ENCODE data around the gene NBPF11. TPM values are rescaled to one million over a fixed set of nuclear protein-coding genes. Genes with fewer than 3 reads are reported as not detected.
"Not testable (repeated sequence)": the region's sequence is repeated elsewhere in the genome, so short reads cannot be mapped to it uniquely, and the experiment has no call there.

The NBPF11 gene
- total and polyA plus RNA-seq, 2 of the 8 experiments (the other 6 are each of a cell fraction or from before 2014, with no cell fraction given) = 8.7 to 9.2 TPM

DNA sequence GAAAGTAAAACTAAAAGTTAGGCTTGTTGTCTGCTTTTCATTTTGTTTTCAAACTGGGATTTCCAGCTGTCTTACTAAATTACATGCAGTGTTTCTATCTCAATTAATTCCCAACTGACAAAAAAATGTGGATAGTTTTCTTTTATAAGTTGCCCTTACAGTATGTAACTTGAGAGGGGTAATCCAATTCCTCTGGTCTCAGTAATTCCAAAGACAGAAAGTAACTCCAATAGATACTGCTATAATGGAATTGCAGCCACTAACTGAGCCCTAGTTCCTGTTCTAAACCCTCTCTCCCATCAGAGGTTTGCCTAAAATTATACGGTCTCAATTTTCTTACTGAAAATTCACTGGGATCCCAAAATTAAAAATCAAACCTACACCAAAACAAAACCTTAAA, 83.5 kb downstream of the NBPF11 start:
- H3K9me3 ChIP-seq (ENCODE audit: insufficient read depth in 2 of 2, low read depth in 1 of 2, low read length in 1 of 2); H2BK15ac ChIP-seq (ENCODE audit: low read length); H3K18ac ChIP-seq (ENCODE audit: extremely low read depth, low read length); H3K36me3 ChIP-seq (ENCODE audit: control insufficient read depth in 2 of 4, insufficient read depth in 4 of 4, low read length in 3 of 4); H2BK20ac ChIP-seq (ENCODE audit: low read length); H2BK120ac ChIP-seq (replicated peaks; ENCODE audit: low read depth, low read length); POLR2A ChIA-PET (ENCODE audit: partially characterized antibody); H4K5ac ChIP-seq (ENCODE audit: insufficient read length, low read depth, low read length); H3K23ac ChIP-seq (ENCODE audit: insufficient read length); H2AK5ac ChIP-seq (ENCODE audit: low read depth, low read length); H3K14ac ChIP-seq (ENCODE audit: insufficient read length); H4K8ac ChIP-seq (ENCODE audit: extremely low read depth, insufficient read depth, low read length); CTCF ChIA-PET (ENCODE audit: partially characterized antibody); H2BK5ac ChIP-seq (ENCODE audit: low read depth, low read length); FAIRE-seq; H3K9ac ChIP-seq (replicated peaks in 1 of 4; ENCODE audit: extremely low read depth in 1 of 4, low read depth in 3 of 4, low read length in 3 of 4); H3K23me2 ChIP-seq (ENCODE audit: low read depth, low read length); H2BK12ac ChIP-seq (ENCODE audit: low read depth, low read length); DNase-seq (ENCODE audit: low read depth in 1 of 2, low spot score in 2 of 2); H3K79me2 ChIP-seq (ENCODE audit: control insufficient read depth in 1 of 2, insufficient read depth in 2 of 2, low read length in 2 of 2); H3K4me1 ChIP-seq (replicated peaks in 1 of 4; ENCODE audit: control insufficient read depth in 3 of 4, insufficient read depth in 4 of 4, low read length in 3 of 4); H3K4me2 ChIP-seq (ENCODE audit: insufficient read depth in 1 of 2, low read depth in 2 of 2, low read length in 2 of 2); H3K56ac ChIP-seq (replicated peaks; ENCODE audit: insufficient read length, low read depth, low read length); H3K27me3 ChIP-seq (replicated peaks in 1 of 4; ENCODE audit: control insufficient read depth in 3 of 4, extremely low read depth in 1 of 4, insufficient read depth in 3 of 4, low read length in 3 of 4); H3K79me1 ChIP-seq (ENCODE audit: low read depth, low read length); H4K20me1 ChIP-seq (replicated peaks in 1 of 2; ENCODE audit: control insufficient read depth in 1 of 2, insufficient read depth in 2 of 2, low read length in 2 of 2); H3K27ac ChIP-seq (ENCODE audit: low read depth, low read length); H4K91ac ChIP-seq (replicated peaks; ENCODE audit: insufficient read length, low read length); H3K4ac ChIP-seq (replicated peaks; ENCODE audit: insufficient read length, low read depth, low read length); H3K4me3 ChIP-seq (ENCODE audit: extremely low read depth in 1 of 4, insufficient read depth in 2 of 4, low read depth in 3 of 4, low read length in 4 of 4); H2AFZ ChIP-seq (ENCODE audit: low read length): not testable (repeated sequence)
- WGBS, 2 experiments (ENCODE audit: extremely low coverage in 1 of 2, insufficient coverage in 1 of 2, insufficient read length in 1 of 2, insufficient replicate concordance in 2 of 2, low coverage in 1 of 2, low lambda C conversion rate in 2 of 2, missing lambda C conversion rate in 1 of 2) = no CpG with 5 or more reads among the region's 1 CpG

DNA sequence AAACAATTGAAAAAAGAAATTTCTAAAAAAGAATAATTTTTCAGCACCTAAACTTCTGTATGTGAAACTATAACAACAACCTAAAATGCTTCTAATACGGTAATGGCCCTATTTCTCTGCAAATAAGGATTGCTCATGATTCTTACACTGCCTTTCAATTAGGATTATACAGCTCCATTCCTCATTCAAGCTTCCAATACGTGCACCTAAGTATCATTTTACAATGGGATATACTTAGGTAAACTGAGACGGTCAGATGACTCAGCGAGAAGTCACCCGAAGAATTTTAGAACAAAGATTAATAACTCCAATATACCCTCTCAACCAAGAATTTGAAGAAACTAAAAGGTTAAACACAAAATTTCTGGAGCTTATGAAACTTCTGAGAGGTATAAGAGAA, 83.9 kb downstream of the NBPF11 start:
- H3K9me3 ChIP-seq (ENCODE audit: insufficient read depth in 2 of 2, low read depth in 1 of 2, low read length in 1 of 2); H3K27ac ChIP-seq (ENCODE audit: low read depth, low read length); POLR2A ChIA-PET (ENCODE audit: partially characterized antibody); H4K20me1 ChIP-seq (replicated peaks in 1 of 2; ENCODE audit: control insufficient read depth in 1 of 2, insufficient read depth in 2 of 2, low read length in 2 of 2); H4K8ac ChIP-seq (ENCODE audit: extremely low read depth, insufficient read depth, low read length); H3K27me3 ChIP-seq (replicated peaks in 1 of 4; ENCODE audit: control insufficient read depth in 3 of 4, extremely low read depth in 1 of 4, insufficient read depth in 3 of 4, low read length in 3 of 4); H2BK120ac ChIP-seq (replicated peaks; ENCODE audit: low read depth, low read length); H3K23me2 ChIP-seq (ENCODE audit: low read depth, low read length); H2BK5ac ChIP-seq (ENCODE audit: low read depth, low read length); H3K18ac ChIP-seq (ENCODE audit: extremely low read depth, low read length); H4K91ac ChIP-seq (replicated peaks; ENCODE audit: insufficient read length, low read length); H3K4ac ChIP-seq (replicated peaks; ENCODE audit: insufficient read length, low read depth, low read length); H3K9ac ChIP-seq (replicated peaks in 1 of 4; ENCODE audit: extremely low read depth in 1 of 4, low read depth in 3 of 4, low read length in 3 of 4); H4K5ac ChIP-seq (ENCODE audit: insufficient read length, low read depth, low read length); H3K23ac ChIP-seq (ENCODE audit: insufficient read length); H2AK5ac ChIP-seq (ENCODE audit: low read depth, low read length); H2BK15ac ChIP-seq (ENCODE audit: low read length); H2BK20ac ChIP-seq (ENCODE audit: low read length); H3K4me1 ChIP-seq (replicated peaks in 1 of 4; ENCODE audit: control insufficient read depth in 3 of 4, insufficient read depth in 4 of 4, low read length in 3 of 4); H3K4me3 ChIP-seq (ENCODE audit: extremely low read depth in 1 of 4, insufficient read depth in 2 of 4, low read depth in 3 of 4, low read length in 4 of 4); H2BK12ac ChIP-seq (ENCODE audit: low read depth, low read length); H3K36me3 ChIP-seq (ENCODE audit: control insufficient read depth in 2 of 4, insufficient read depth in 4 of 4, low read length in 3 of 4); H3K56ac ChIP-seq (replicated peaks; ENCODE audit: insufficient read length, low read depth, low read length); H3K79me1 ChIP-seq (ENCODE audit: low read depth, low read length); H3K79me2 ChIP-seq (ENCODE audit: control insufficient read depth in 1 of 2, insufficient read depth in 2 of 2, low read length in 2 of 2); CTCF ChIA-PET (ENCODE audit: partially characterized antibody); H2AFZ ChIP-seq (ENCODE audit: low read length); FAIRE-seq; H3K4me2 ChIP-seq (ENCODE audit: insufficient read depth in 1 of 2, low read depth in 2 of 2, low read length in 2 of 2); H3K14ac ChIP-seq (ENCODE audit: insufficient read length); DNase-seq (ENCODE audit: low read depth in 1 of 2, low spot score in 2 of 2): not testable (repeated sequence)
- WGBS, 2 experiments (ENCODE audit: extremely low coverage in 1 of 2, insufficient coverage in 1 of 2, insufficient read length in 1 of 2, insufficient replicate concordance in 2 of 2, low coverage in 1 of 2, low lambda C conversion rate in 2 of 2, missing lambda C conversion rate in 1 of 2) = 88% methylated on average over 1 of the region's 5 CpGs; no CpG with 5 or more reads in 1 of the 2 experiments

All from H1 (cell line).